KMS-11 (cell line): ENCODE measurements around the gene ODAD2.

Experiments used
- H2AFZ ChIP-seq: fragments of 200-600 bp; sonication (generic); 2 replicates; pipeline ENCODE4 v1.6.1; 2016; ENCODE audit warnings: antibody characterized with exemption, mixed run types, low read depth
- H3K27ac ChIP-seq: fragments of 200-600 bp; sonication (generic); 2 replicates; pipeline ENCODE4 v1.6.1; 2016; ENCODE audit warnings: mild to moderate bottlenecking, mixed run types
- H3K27me3 ChIP-seq: fragments of 200-600 bp; sonication (generic); 2 replicates; pipeline ENCODE4 v1.6.1; 2017; ENCODE audit warnings: mild to moderate bottlenecking, low read depth, mixed run types, moderate library complexity; ENCODE audit not compliant: insufficient read depth
- H3K36me3 ChIP-seq: fragments of 200-600 bp; sonication (generic); 2 replicates; pipeline ENCODE4 v1.6.1; 2017; ENCODE audit warnings: mild to moderate bottlenecking, mixed run types; ENCODE audit not compliant: insufficient read depth
- H3K4me1 ChIP-seq: fragments of 200-600 bp; sonication (generic); 2 replicates; pipeline ENCODE4 v1.6.1; 2016; ENCODE audit warnings: mild to moderate bottlenecking, low read depth, mixed run types; ENCODE audit not compliant: poor library complexity, severe bottlenecking
- H3K4me2 ChIP-seq: fragments of 200-600 bp; sonication (generic); 2 replicates; pipeline ENCODE4 v1.7.0; 2016; ENCODE audit warnings: mild to moderate bottlenecking, mixed run types
- H3K4me3 ChIP-seq: fragments of 200-600 bp; sonication (generic); IDR thresholded peaks from 2 replicates; pipeline ENCODE4 v1.6.1; 2017; ENCODE audit warnings: low read depth, low read length, mixed read lengths; ENCODE audit not compliant: insufficient read depth
- H3K79me2 ChIP-seq: fragments of 200-600 bp; sonication (generic); 2 replicates; pipeline ENCODE4 v1.6.1; 2016; ENCODE audit warnings: low read depth, mixed run types; ENCODE audit not compliant: insufficient read depth
- H3K9ac ChIP-seq: fragments of 200-600 bp; sonication (generic); 2 replicates; pipeline ENCODE4 v1.6.1; 2016; ENCODE audit warnings: mild to moderate bottlenecking, mixed run types
- H4K20me1 ChIP-seq: fragments of 200-600 bp; sonication (generic); 2 replicates; pipeline ENCODE4 v1.6.1; 2016; ENCODE audit warnings: mild to moderate bottlenecking, mixed run types; ENCODE audit not compliant: insufficient read depth
- TF ChIP-seq, protein P1 (sequence below): fragments of 200-600 bp; sonication (generic); conservative IDR thresholded peaks from 2 replicates; pipeline ENCODE4 v1.6.1; 2017; ENCODE audit warnings: low read depth, mild to moderate bottlenecking, antibody characterized with exemption, low read length, moderate library complexity, mixed read lengths

Gene ODAD2

DNA sequence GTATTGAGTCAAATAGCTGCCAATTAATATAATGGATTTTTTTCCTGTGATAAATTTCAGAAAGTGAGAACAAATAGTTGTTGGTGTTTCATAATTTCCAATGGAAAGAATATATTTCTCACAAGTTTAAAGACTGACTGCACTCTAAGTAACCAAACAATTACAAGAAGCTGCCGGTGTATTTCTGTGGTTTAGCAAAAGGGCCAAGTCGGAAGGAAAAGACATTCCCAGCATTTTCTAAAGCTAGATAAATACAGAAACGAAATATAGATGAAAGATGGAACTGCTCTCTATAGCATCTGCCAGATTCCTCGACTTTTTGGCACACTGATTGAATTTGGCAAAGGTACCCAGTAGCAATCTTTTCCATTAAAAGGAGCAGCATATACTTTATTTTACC lies 160.5 kb downstream of the ODAD2 start:
- H3K27me3 ChIP-seq = no peaks in the 10 kb centered on the region

DNA sequence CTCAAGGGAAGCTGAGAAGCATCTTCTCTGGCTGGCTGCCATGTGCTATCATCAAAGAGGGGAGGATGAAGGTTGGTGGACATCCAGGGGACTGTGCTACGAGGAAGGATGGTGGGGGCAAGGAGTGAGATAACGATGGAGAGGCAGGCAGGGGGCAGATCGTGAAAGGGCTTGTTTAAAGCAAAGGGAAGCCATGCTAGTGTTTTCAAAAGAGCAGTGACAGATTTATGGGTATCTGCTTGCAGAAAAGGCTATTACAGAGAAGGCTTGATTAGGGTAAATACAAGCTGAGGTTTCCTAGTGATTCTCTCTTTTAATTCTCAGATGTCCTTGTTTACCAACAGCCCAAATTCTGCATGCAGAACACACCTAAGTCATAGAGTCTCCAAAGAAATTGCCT lies 164.4 kb downstream of the ODAD2 start:
- TF ChIP-seq, protein P1, sequence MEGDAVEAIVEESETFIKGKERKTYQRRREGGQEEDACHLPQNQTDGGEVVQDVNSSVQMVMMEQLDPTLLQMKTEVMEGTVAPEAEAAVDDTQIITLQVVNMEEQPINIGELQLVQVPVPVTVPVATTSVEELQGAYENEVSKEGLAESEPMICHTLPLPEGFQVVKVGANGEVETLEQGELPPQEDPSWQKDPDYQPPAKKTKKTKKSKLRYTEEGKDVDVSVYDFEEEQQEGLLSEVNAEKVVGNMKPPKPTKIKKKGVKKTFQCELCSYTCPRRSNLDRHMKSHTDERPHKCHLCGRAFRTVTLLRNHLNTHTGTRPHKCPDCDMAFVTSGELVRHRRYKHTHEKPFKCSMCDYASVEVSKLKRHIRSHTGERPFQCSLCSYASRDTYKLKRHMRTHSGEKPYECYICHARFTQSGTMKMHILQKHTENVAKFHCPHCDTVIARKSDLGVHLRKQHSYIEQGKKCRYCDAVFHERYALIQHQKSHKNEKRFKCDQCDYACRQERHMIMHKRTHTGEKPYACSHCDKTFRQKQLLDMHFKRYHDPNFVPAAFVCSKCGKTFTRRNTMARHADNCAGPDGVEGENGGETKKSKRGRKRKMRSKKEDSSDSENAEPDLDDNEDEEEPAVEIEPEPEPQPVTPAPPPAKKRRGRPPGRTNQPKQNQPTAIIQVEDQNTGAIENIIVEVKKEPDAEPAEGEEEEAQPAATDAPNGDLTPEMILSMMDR = no peak
- Histone ChIP-seq H3K4me2 (no peak overlapping the region), H2AFZ (no peak overlapping the region), H3K9ac (no peak overlapping the region), H4K20me1 (no peaks in the 10 kb centered on the region), H3K27ac (no peak overlapping the region), H3K79me2 (no peaks in the 10 kb centered on the region), H3K27me3 (no peaks in the 10 kb centered on the region), H3K4me3 (no peak overlapping the region), H3K36me3 (no peaks in the 10 kb centered on the region), H3K4me1 (no peaks in the 10 kb centered on the region)

More for the DNA sequence above, 160.5 kb downstream of the ODAD2 start:
- H3K4me2 ChIP-seq = no peak overlapping the region
- TF ChIP-seq, protein P1 = no peak
- H3K4me3 ChIP-seq = no peak overlapping the region
- H2AFZ ChIP-seq = no peak overlapping the region
- no peaks in the 10 kb centered on the region for H3K4me1 ChIP-seq
- H3K9ac ChIP-seq = no peak overlapping the region
- H3K36me3 ChIP-seq = no peaks in the 10 kb centered on the region
- H4K20me1 ChIP-seq = no peaks in the 10 kb centered on the region
- H3K79me2 ChIP-seq = no peaks in the 10 kb centered on the region
- no peak overlapping the region for H3K27ac ChIP-seq

DNA sequence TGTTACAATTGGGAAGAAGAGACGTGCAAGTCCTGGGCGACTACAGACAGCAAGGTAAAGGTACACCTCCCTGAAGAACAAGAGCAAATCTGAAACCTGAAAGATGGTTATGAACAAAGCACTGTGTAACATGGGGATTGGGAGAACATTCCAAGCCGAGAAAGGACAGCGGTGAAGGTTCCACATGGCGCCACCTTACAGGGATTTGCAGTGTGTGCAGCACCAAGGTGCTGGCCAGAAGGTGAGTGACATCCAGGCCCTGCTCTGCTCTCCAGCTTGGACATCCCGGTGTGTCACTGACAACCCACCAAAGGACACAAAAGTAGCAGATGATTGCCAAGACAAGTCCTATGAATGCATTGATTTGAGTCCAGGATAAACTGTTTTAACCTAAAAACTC lies 165.1 kb downstream of the ODAD2 start:
- Histone ChIP-seq H3K9ac (no peak overlapping the region), H4K20me1 (no peaks in the 10 kb centered on the region), H3K36me3 (no peaks in the 10 kb centered on the region), H2AFZ (no peak overlapping the region), H3K27me3 (no peaks in the 10 kb centered on the region), H3K79me2 (no peaks in the 10 kb centered on the region), H3K4me2 (no peak overlapping the region), H3K4me3 (no peak overlapping the region), H3K27ac (no peak overlapping the region), H3K4me1 (no peaks in the 10 kb centered on the region)
- TF ChIP-seq, protein P1 = no peak

DNA sequence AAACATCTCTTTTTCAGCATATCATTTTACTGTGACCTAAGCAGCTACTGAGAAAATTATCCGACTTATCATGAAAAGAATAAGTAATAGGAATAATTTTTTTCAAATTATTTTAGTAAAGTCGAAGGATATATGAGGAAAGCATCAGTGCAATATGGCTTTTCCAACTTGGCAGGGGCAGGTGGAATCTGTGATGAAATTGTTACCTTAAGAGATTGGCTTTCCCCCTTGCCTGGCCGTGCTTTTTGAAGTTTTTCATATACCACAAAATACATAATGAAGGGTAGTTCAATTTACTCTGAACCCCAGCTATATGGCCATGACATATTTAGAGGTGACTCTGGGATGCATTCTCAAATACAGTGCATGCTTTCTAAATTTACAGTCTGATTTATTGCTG lies 166.1 kb downstream of the ODAD2 start:
- no peaks in the 10 kb centered on the region for H3K79me2 ChIP-seq
- no peak overlapping the region for H3K27ac ChIP-seq
- H3K27me3 ChIP-seq = no peaks in the 10 kb centered on the region
- no peak overlapping the region for H2AFZ ChIP-seq
- no peak overlapping the region for H3K4me2 ChIP-seq
- no peaks in the 10 kb centered on the region for H3K4me1 ChIP-seq
- no peaks in the 10 kb centered on the region for H4K20me1 ChIP-seq
- H3K36me3 ChIP-seq = no peaks in the 10 kb centered on the region
- TF ChIP-seq, protein P1 = no peak
- no peak overlapping the region for H3K4me3 ChIP-seq
- H3K9ac ChIP-seq = no peak overlapping the region
